ENCODE measurements around the gene DIDO1. TPM values are rescaled to one million over a fixed set of nuclear protein-coding genes. Genes with fewer than 3 reads are reported as not detected.

DIDO1 gene
- total RNA-seq, 2 donors from 2014 or later, result 53.5 to 68.3 TPM

DNA sequence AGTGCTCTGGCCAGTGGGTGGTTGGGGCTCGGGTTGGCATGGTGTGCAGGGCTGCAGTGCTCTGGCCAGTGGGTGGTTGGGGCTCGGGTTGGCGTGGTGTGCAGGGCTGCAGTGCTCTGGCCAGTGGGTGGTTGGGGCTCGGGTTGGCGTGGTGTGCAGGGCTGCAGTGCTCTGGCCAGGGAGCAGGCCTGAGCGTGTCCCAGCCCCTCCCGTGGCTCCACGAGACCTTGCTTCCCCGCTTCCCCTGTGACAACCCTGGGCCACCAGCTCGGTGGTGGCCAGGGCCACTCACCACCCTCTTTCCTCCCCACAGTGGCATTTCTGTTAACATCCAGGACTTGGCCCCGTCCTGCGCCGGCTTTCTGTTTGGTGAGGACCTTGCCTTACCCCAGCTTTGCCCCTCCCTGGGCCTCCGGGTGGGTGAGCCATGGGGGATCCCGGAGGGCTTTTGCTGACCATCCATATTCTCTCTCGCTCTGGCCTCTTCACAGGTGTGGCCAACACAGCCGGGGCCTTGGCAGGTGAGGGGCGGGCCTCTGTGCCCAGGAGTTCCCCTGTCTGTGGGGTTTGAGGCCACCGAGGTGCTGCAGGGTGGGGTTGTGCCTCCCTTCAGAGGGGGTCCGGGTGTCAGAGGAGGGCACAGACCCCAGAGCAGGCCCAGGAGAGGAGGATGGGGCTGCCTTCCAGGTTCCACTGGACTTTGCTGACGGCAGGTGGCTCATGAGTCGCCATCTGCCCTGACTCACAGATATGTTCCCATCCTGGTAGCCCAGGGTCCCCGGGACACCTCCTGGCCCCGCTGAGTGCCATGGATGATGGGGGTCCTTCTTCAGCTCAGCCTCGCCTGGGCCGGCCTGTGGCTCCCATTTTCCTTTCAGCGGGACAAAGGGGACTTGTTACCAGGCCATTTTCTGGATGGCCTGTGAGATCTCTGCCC, 40.2 kb upstream of the DIDO1 start:
- no peak overlapping the region for H3K4me3 Mint-ChIP-seq
- no peaks in the 10 kb centered on the region for H3K9me3 Mint-ChIP-seq
- Histone ChIP-seq H3K9ac (ENCODE audit: extremely low read depth, low read length, poor library complexity, severe bottlenecking) (no peak overlapping the region), H3K9me3 (ENCODE audit: control insufficient read depth, low read length) (no peaks in the 10 kb centered on the region), H3K27ac (ENCODE audit: low read depth, low read length) (no peak overlapping the region), H3K4me1 (ENCODE audit: control insufficient read depth, insufficient read depth, low read length) (no peaks in the 10 kb centered on the region), H3K4me3 (ENCODE audit: low read length) (no peak overlapping the region), H3K36me3 (ENCODE audit: control insufficient read depth, insufficient read depth, low read length) (no peaks in the 10 kb centered on the region), H3K27me3 (ENCODE audit: control insufficient read depth, insufficient read depth, low read length, poor library complexity, severe bottlenecking) (peaks cover 4% of the 10 kb centered on the region)
- H3K27me3 Mint-ChIP-seq (ENCODE audit: insufficient read depth), result peaks cover under 1% of the 10 kb centered on the region
- no peaks in the 10 kb centered on the region for H3K36me3 Mint-ChIP-seq (ENCODE audit: low read depth)
- no peak overlapping the region for H3K27ac Mint-ChIP-seq
- H3K4me1 Mint-ChIP-seq, result no peaks in the 10 kb centered on the region
- 90 to 94% methylated on average over 19 to 26 of the region's 27 CpGs for WGBS, 2 experiments (ENCODE audit: insufficient coverage in 1 of 2, insufficient read length in 1 of 2)
- DNase-seq, result no peak
- TF ChIP-seq, protein P1, sequence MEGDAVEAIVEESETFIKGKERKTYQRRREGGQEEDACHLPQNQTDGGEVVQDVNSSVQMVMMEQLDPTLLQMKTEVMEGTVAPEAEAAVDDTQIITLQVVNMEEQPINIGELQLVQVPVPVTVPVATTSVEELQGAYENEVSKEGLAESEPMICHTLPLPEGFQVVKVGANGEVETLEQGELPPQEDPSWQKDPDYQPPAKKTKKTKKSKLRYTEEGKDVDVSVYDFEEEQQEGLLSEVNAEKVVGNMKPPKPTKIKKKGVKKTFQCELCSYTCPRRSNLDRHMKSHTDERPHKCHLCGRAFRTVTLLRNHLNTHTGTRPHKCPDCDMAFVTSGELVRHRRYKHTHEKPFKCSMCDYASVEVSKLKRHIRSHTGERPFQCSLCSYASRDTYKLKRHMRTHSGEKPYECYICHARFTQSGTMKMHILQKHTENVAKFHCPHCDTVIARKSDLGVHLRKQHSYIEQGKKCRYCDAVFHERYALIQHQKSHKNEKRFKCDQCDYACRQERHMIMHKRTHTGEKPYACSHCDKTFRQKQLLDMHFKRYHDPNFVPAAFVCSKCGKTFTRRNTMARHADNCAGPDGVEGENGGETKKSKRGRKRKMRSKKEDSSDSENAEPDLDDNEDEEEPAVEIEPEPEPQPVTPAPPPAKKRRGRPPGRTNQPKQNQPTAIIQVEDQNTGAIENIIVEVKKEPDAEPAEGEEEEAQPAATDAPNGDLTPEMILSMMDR (conservative IDR thresholded peaks at IDR 0.05), result no peak

DNA sequence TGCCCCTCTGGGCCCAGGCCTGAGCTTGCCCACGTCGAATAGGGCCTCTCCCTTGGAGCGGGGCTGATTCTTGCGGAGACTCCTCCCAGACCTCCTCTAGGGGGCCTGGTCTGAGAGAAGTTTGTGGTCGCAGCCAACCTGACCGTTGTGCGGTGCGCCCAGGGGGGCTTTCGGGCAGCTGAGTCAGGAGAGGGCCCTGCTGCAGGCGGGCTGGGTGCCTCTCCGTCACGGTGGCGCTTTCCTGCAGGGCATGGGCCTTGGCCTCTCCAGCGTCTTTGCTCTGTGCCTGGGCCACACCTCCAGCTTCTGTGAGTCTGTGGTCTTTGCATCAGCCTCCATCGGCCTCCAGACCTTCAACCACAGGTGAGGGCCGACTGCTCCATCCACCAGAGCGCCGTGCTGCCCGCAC, 39.1 kb upstream of the DIDO1 start:
- Mint-ChIP-seq H3K27me3 (ENCODE audit: insufficient read depth) (no peaks in the 10 kb centered on the region), H3K4me1 (no peaks in the 10 kb centered on the region)
- no peak overlapping the region for H3K27ac ChIP-seq (ENCODE audit: low read depth, low read length)

DNA sequence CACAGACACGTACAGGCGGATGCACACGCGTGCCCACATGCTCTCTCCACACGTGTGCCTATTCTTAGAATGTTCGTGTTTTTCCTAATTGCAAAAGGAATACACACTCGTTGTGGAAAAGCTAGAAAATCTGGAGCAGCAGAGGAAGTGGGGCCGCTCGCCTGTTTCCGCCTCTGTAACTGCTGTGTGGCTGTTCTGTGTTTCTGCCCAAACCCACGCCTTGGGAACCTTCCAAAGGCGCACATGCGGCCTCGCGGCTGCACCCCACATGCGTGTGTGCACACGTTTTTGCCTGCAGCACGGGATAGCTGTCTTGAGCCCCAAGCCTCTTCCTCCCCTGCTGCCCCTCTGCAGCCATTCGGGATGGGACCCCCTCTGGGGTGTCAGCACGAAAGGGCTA, 38.4 kb upstream of the DIDO1 start:
- H3K27me3 ChIP-seq (ENCODE audit: control insufficient read depth, insufficient read depth, low read length, poor library complexity, severe bottlenecking), result no peaks in the 10 kb centered on the region
- Mint-ChIP-seq H3K4me3 (no peak overlapping the region), H3K4me1 (no peaks in the 10 kb centered on the region), H3K36me3 (ENCODE audit: low read depth) (no peaks in the 10 kb centered on the region), H3K9me3 (no peaks in the 10 kb centered on the region), H3K27me3 (ENCODE audit: insufficient read depth) (no peaks in the 10 kb centered on the region), H3K27ac (no peak overlapping the region)
- no peak for DNase-seq
- no peak overlapping the region for H3K4me3 ChIP-seq (ENCODE audit: low read length)
- H3K27ac ChIP-seq (ENCODE audit: low read depth, low read length), result no peak overlapping the region
- H3K9me3 ChIP-seq (ENCODE audit: control insufficient read depth, low read length), result no peaks in the 10 kb centered on the region
- H3K36me3 ChIP-seq (ENCODE audit: control insufficient read depth, insufficient read depth, low read length), result no peaks in the 10 kb centered on the region
- 89 to 90% methylated on average over 19 to 20 of the region's 20 CpGs for WGBS, 2 experiments (ENCODE audit: insufficient coverage in 1 of 2, insufficient read length in 1 of 2)
- TF ChIP-seq, protein P1 (conservative IDR thresholded peaks at IDR 0.05), result no peak
- H3K9ac ChIP-seq (ENCODE audit: extremely low read depth, low read length, poor library complexity, severe bottlenecking), result no peak overlapping the region
- H3K4me1 ChIP-seq (ENCODE audit: control insufficient read depth, insufficient read depth, low read length), result no peaks in the 10 kb centered on the region

More for the DNA sequence above, 39.1 kb upstream of the DIDO1 start:
- no peaks in the 10 kb centered on the region for H3K4me1 ChIP-seq (ENCODE audit: control insufficient read depth, insufficient read depth, low read length)
- no peaks in the 10 kb centered on the region for H3K9me3 Mint-ChIP-seq
- H3K4me3 Mint-ChIP-seq, result no peak overlapping the region
- no peaks in the 10 kb centered on the region for H3K27me3 ChIP-seq (ENCODE audit: control insufficient read depth, insufficient read depth, low read length, poor library complexity, severe bottlenecking)
- WGBS, 2 experiments (ENCODE audit: insufficient coverage in 1 of 2, insufficient read length in 1 of 2), result 86 to 89% methylated on average over 15 to 19 of the region's 19 CpGs
- H3K36me3 ChIP-seq (ENCODE audit: control insufficient read depth, insufficient read depth, low read length), result no peaks in the 10 kb centered on the region
- TF ChIP-seq, protein P1 (conservative IDR thresholded peaks at IDR 0.05), result peak; percentile 48
- H3K4me3 ChIP-seq (ENCODE audit: low read length), result no peak overlapping the region
- DNase-seq, result no peak
- no peaks in the 10 kb centered on the region for H3K36me3 Mint-ChIP-seq (ENCODE audit: low read depth)
- no peak overlapping the region for H3K27ac Mint-ChIP-seq
- no peaks in the 10 kb centered on the region for H3K9me3 ChIP-seq (ENCODE audit: control insufficient read depth, low read length)
- H3K9ac ChIP-seq (ENCODE audit: extremely low read depth, low read length, poor library complexity, severe bottlenecking), result no peak overlapping the region
